GM10248 (cell line): ENCODE results near the gene SNX6.
"Not testable (repeated sequence)": the region's sequence is repeated elsewhere in the genome, so short reads cannot be mapped to it uniquely, and the experiment has no call there.

Experiments
- CTCF ChIA-PET: fragments of 300-600 bp; sonication (Branson Sonifier 250); formaldehyde crosslinking; extraction: SDS; loops from one replicate; lab custom pipeline; 2021; ENCODE audit warnings: antibody characterized with exemption; lab: Yijun Ruan, JAX
- POLR2A ChIA-PET: fragments of 350-650 bp; sonication (Branson Sonifier 250); formaldehyde crosslinking; extraction: SDS; loops from one replicate; lab custom pipeline; 2020; ENCODE audit warnings: antibody characterized with exemption; lab: Yijun Ruan, JAX
- DNase-seq: peaks from one replicate; pipeline ENCODE4 v3.0.0; 2012; ENCODE audit errors: extremely low spot score
- CTCF ChIP-seq: IDR thresholded peaks from 2 replicates; pipeline ENCODE4 v1.5.1; 2012; ENCODE audit warnings: mild to moderate bottlenecking, low read depth; ENCODE audit errors: extremely low read depth, missing control alignments, control extremely low read depth

The SNX6 gene

GRCh38 chr14:34538871-34539406 lies 91.0 kb downstream of the SNX6 start:
- DNase-seq: no peak
- TF ChIP-seq CTCF: no peak
- ChIA-PET CTCF (no interaction called here), POLR2A (interaction anchor here (0.6 kb wide), 1 partner anchor 13 kb away, joined by 3 read pairs; no protein-coding TSS in a partner anchor)

GRCh38 chr14:34538096-34538495 lies 91.9 kb downstream of the SNX6 start:
- DNase-seq, POLR2A ChIA-PET: not testable (repeated sequence)
- CTCF ChIA-PET: interaction anchor here (1.0 kb wide), 1 partner anchor 15 kb away, joined by 3 read pairs; no protein-coding TSS in a partner anchor

- POLR2A ChIA-PET: no interaction called here
Observed at GRCh38 chr14:34537677-34538009, 92.3 kb downstream of the SNX6 start.

GRCh38 chr14:34536951-34537676 lies 92.8 kb downstream of the SNX6 start:
- no peak for TF ChIP-seq CTCF
- CTCF ChIA-PET: interaction anchor here (1.0 to 1.1 kb wide), 2 partner anchors 14 to 208 kb away, joined by 3 read pairs; no protein-coding TSS in a partner anchor
- no peak for DNase-seq
- POLR2A ChIA-PET: no interaction called here

More at GRCh38 chr14:34537677-34538009, 92.3 kb downstream of the SNX6 start:
- CTCF ChIA-PET: interaction anchor here (1.0 to 1.1 kb wide), 2 partner anchors 15 to 209 kb away, joined by 3 read pairs; no protein-coding TSS in a partner anchor
- TF ChIP-seq CTCF: no peak
- no peak for DNase-seq

GRCh38 chr14:34527591-34527990 lies 102.4 kb downstream of the SNX6 start:
- CTCF ChIA-PET: no interaction called here
- POLR2A ChIA-PET: no interaction called here
- no peak for DNase-seq
- TF ChIP-seq CTCF: no peak

- DNase-seq, POLR2A ChIA-PET: not testable (repeated sequence)
- CTCF ChIA-PET: interaction anchor here (1.8 kb wide), 1 partner anchor 11 kb away, joined by 3 read pairs; no protein-coding TSS in a partner anchor
Observed at GRCh38 chr14:34524216-34524615, 105.7 kb downstream of the SNX6 start.

GRCh38 chr14:34522496-34522895 lies 107.5 kb downstream of the SNX6 start:
- ChIA-PET POLR2A (interaction anchor here (0.6 kb wide), 1 partner anchor 32 kb away, joined by 4 read pairs; no protein-coding TSS in a partner anchor), CTCF (interaction anchor here (0.9 to 1.8 kb wide), 3 partner anchors 8 to 15 kb away, joined by 3 read pairs; no protein-coding TSS in a partner anchor)
- TF ChIP-seq CTCF: no peak
- DNase-seq: no peak

- POLR2A ChIA-PET: interaction anchor here (0.8 kb wide), 1 partner anchor 303 kb away, joined by 7 read pairs; no protein-coding TSS in a partner anchor
- CTCF ChIA-PET: interaction anchor here (0.8 to 1.4 kb wide), 3 partner anchors 10 to 19 kb away, joined by 3 to 4 read pairs (median 3); no protein-coding TSS in a partner anchor
- DNase-seq: not testable (repeated sequence)
Observed at GRCh38 chr14:34521071-34521470, 108.9 kb downstream of the SNX6 start.

- ChIA-PET CTCF (interaction anchor here (0.8 to 1.4 kb wide), 3 partner anchors 9 to 18 kb away, joined by 3 to 4 read pairs (median 3); no protein-coding TSS in a partner anchor), POLR2A (interaction anchor here (0.8 kb wide), 1 partner anchor 304 kb away, joined by 7 read pairs; no protein-coding TSS in a partner anchor)
- DNase-seq: not testable (repeated sequence)
Observed at GRCh38 chr14:34520304-34520970, 109.5 kb downstream of the SNX6 start.
